T-cell (primary cell): ENCODE measurements around the gene SLC16A7. TPM values are rescaled to one million over a fixed set of nuclear protein-coding genes. Genes with fewer than 3 reads are reported as not detected.
"Not testable (repeated sequence)": the region's sequence is repeated elsewhere in the genome, so short reads cannot be mapped to it uniquely, and the experiment has no call there.

ENCODE experiments used
- ATAC-seq, 4 experiments: fragments of 200-7000 bp in 3 of 4; fragments of 150-1000 bp in 1 of 4; cut with Tn5 transposase; replicated peaks in 1 of 4; 1 replicate in 3 of 4; 2 replicates in 1 of 4; pipeline ENCODE4 v1.10.0; 2021; ENCODE audit warnings: moderate library complexity in 3 of 4, mild to moderate bottlenecking in 2 of 4, moderate number of reproducible peaks in 1 of 4
- CTCF ChIA-PET, 2 donors: fragments of 300-600 bp; sonication (Branson Sonifier 250); formaldehyde crosslinking; loops; one replicate each; lab custom pipeline; 2022; ENCODE audit warnings: antibody characterized with exemption in 2 of 2; lab: Charles Lee
- POLR2A ChIA-PET, 2 donors: fragments of 300-600 bp; sonication (Branson Sonifier 250); formaldehyde crosslinking; loops; one replicate each; lab custom pipeline; 2022; ENCODE audit warnings: antibody characterized with exemption in 2 of 2; lab: Charles Lee
- DNase-seq, 35 experiments: peaks; one replicate each; pipeline versions ENCODE4 v3.0.0 to v3.0.0-alpha.2; 2013 to 2023
- H3K27ac ChIP-seq: one replicate; pipeline ENCODE4 v1.5.1; 2013; ENCODE audit warnings: low read length
- H3K27me3 ChIP-seq, 2 experiments: replicated peaks in 1 of 2; 1 replicate in 1 of 2; 2 replicates in 1 of 2; pipeline versions ENCODE4 v1.6.1 to v1.7.0; 2013; ENCODE audit warnings: low read length in 1 of 2, mixed read lengths in 1 of 2; ENCODE audit not compliant: control insufficient read depth in 2 of 2, insufficient read depth in 2 of 2; ENCODE audit errors: extremely low read depth in 1 of 2
- H3K36me3 ChIP-seq, 2 donors: 1 replicate in 1 of 2; 2 replicates in 1 of 2; pipeline versions ENCODE4 v1.6.1 to v1.7.0; 2013; ENCODE audit warnings: low read length in 1 of 2; ENCODE audit not compliant: control insufficient read depth in 2 of 2, insufficient read depth in 1 of 2; ENCODE audit errors: extremely low read depth in 1 of 2
- H3K4me1 ChIP-seq, 2 experiments: 1 replicate in 1 of 2; 2 replicates in 1 of 2; pipeline versions ENCODE4 v1.6.1 to v1.7.0; 2013; ENCODE audit warnings: low read length in 2 of 2, mixed read lengths in 1 of 2; ENCODE audit not compliant: insufficient read depth in 2 of 2, control insufficient read depth in 1 of 2; ENCODE audit errors: extremely low read depth in 1 of 2
- H3K4me3 ChIP-seq, 2 donors: 1 replicate in 1 of 2; 2 replicates in 1 of 2; pipeline versions ENCODE4 v1.5.1 to v1.7.0; 2013; ENCODE audit warnings: mild to moderate bottlenecking in 2 of 2, low read length in 1 of 2, moderate library complexity in 1 of 2; ENCODE audit not compliant: control insufficient read depth in 1 of 2; ENCODE audit errors: extremely low read depth in 1 of 2
- H3K9me3 ChIP-seq: 2 replicates; pipeline ENCODE4 v1.7.0; 2013
- H3K27ac Mint-ChIP-seq, 2 donors: one replicate each; pipeline ENCODE4 v1.8.0; 2020 to 2021; ENCODE audit warnings: mild to moderate bottlenecking in 2 of 2, mixed read lengths in 2 of 2
- H3K27me3 Mint-ChIP-seq, 2 donors: one replicate each; pipeline ENCODE4 v1.8.0; 2021 to 2022; ENCODE audit warnings: mixed read lengths in 2 of 2
- H3K36me3 Mint-ChIP-seq: one replicate; pipeline ENCODE4 v1.8.0; 2021; ENCODE audit warnings: mixed read lengths
- H3K4me1 Mint-ChIP-seq, 3 donors: one replicate each; pipeline ENCODE4 v1.8.0; 2020 to 2022; ENCODE audit warnings: mixed read lengths in 3 of 3, mild to moderate bottlenecking in 1 of 3
- H3K4me3 Mint-ChIP-seq, 3 donors: one replicate each; pipeline ENCODE4 v1.8.0; 2020 to 2022; ENCODE audit warnings: mild to moderate bottlenecking in 3 of 3, mixed read lengths in 3 of 3, moderate library complexity in 3 of 3
- H3K9me3 Mint-ChIP-seq, 3 donors: one replicate each; pipeline ENCODE4 v1.8.0; 2020 to 2022; ENCODE audit warnings: mixed read lengths in 3 of 3
- WGBS: methylation state at CpG from one replicate; pipeline ENCODE4 v1.1.5; 2013; ENCODE audit warnings: missing lambda C conversion rate; ENCODE audit not compliant: insufficient coverage; 5-methylcytosine and 5-hydroxymethylcytosine counted together
- total RNA-seq, 35 experiments: library from RNA in 6 of 35; stranded (reverse) in 6 of 35; fragments of 120-200 nt in 1 of 35; gene quantifications; one replicate each; pipeline versions ENCODE4 v1.2.1 to v1.2.4 and lab custom pipeline; 2013 to 2026

Gene SLC16A7
- total RNA-seq, 5 donors from 2014 or later (not counting 1 experiment from before 2014, with no cell fraction given) = 43.3 to 54.6 (median 49.4) TPM

GRCh38 chr12:59736359-59736758 lies 140.5 kb downstream of the SLC16A7 start:
- Mint-ChIP-seq H3K4me3 (no peak overlapping the region), H3K27ac (peak overlapping the region in 1 of 2 donors; percentile 18), H3K36me3 (peaks cover 57% of the 10 kb centered on the region), H3K9me3 (peaks cover 0 to 5% (median 1%) of the 10 kb centered on the region in 3 donors), H3K4me1 (peaks cover 16 to 17% (median 16%) of the 10 kb centered on the region in 3 donors), H3K27me3 (no peaks in the 10 kb centered on the region)
- Histone ChIP-seq H3K9me3 (no peaks in the 10 kb centered on the region), H3K27me3 (no peaks in the 10 kb centered on the region), H3K4me3 (no peak overlapping the region), H3K4me1 (no peaks in the 10 kb centered on the region), H3K27ac (no peak overlapping the region), H3K36me3 (peaks cover 9 to 15% of the 10 kb centered on the region in 2 donors)
- ChIA-PET CTCF (no interaction called here), POLR2A (no interaction called here)
- ATAC-seq (no peak), DNase-seq (no peak)
- 78% methylated on average over 1 of the region's 1 CpG for WGBS

GRCh38 chr12:59736786-59737185 lies 141.0 kb downstream of the SLC16A7 start:
- Histone ChIP-seq H3K36me3 (peaks cover 9 to 15% of the 10 kb centered on the region in 2 donors), H3K27ac (no peak overlapping the region), H3K9me3 (no peaks in the 10 kb centered on the region), H3K27me3 (no peaks in the 10 kb centered on the region), H3K4me3 (no peak overlapping the region), H3K4me1 (no peaks in the 10 kb centered on the region)
- Mint-ChIP-seq H3K9me3 (peaks cover 0 to 5% (median 1%) of the 10 kb centered on the region in 3 donors), H3K27me3 (no peaks in the 10 kb centered on the region), H3K4me3 (no peak overlapping the region), H3K36me3 (peaks cover 57% of the 10 kb centered on the region), H3K4me1 (peaks cover 16 to 21% (median 16%) of the 10 kb centered on the region in 3 donors), H3K27ac (peak overlapping the region in 1 of 2 donors; percentile 23)
- no CpG with 5 or more reads among the region's 1 CpG for WGBS
- ChIA-PET POLR2A (no interaction called here), CTCF (no interaction called here)
- ATAC-seq (no peak), DNase-seq (no peak)

GRCh38 chr12:59737725-59738463 lies 142.1 kb downstream of the SLC16A7 start:
- Mint-ChIP-seq H3K4me1 (peaks cover 11 to 18% (median 16%) of the 10 kb centered on the region in 3 donors), H3K27ac (peak overlapping the region in 1 of 2 donors; percentile 16)

GRCh38 chr12:59742841-59743240 lies 147.0 kb downstream of the SLC16A7 start:
- ChIA-PET CTCF (no interaction called here), POLR2A (no interaction called here)
- Mint-ChIP-seq H3K9me3 (peaks cover 0 to 5% (median 5%) of the 10 kb centered on the region in 3 donors), H3K4me1 (peaks cover 0 to 6% (median 0%) of the 10 kb centered on the region in 3 donors), H3K27me3 (no peaks in the 10 kb centered on the region), H3K4me3 (no peak overlapping the region), H3K36me3 (peaks cover 68% of the 10 kb centered on the region), H3K27ac (no peak overlapping the region)
- H3K27me3 ChIP-seq = no peaks in the 10 kb centered on the region
- no peaks in the 10 kb centered on the region for H3K4me1 ChIP-seq
- no peak overlapping the region for H3K27ac ChIP-seq
- H3K4me3 ChIP-seq = no peak overlapping the region
- no CpG with 5 or more reads among the region's 1 CpG for WGBS
- DNase-seq = no peak
- H3K9me3 ChIP-seq = no peaks in the 10 kb centered on the region
- no peak for ATAC-seq
- peaks cover 0 to 2% of the 10 kb centered on the region in 2 donors for H3K36me3 ChIP-seq

More at GRCh38 chr12:59737725-59738463, 142.1 kb downstream of the SLC16A7 start:
- no CpG with 5 or more reads among the region's 3 CpGs for WGBS
- H3K4me3 Mint-ChIP-seq = no peak overlapping the region
- ChIA-PET POLR2A (no interaction called here), CTCF (no interaction called here)
- Histone ChIP-seq H3K36me3 (peaks cover 9 to 12% of the 10 kb centered on the region in 2 donors), H3K27ac (no peak overlapping the region), H3K4me3 (no peak overlapping the region), H3K9me3 (no peaks in the 10 kb centered on the region), H3K4me1 (no peaks in the 10 kb centered on the region), H3K27me3 (no peaks in the 10 kb centered on the region)
- ATAC-seq (no peak), DNase-seq (no peak)
- peaks cover 58% of the 10 kb centered on the region for H3K36me3 Mint-ChIP-seq
- H3K9me3 Mint-ChIP-seq = peaks cover 0 to 5% (median 1%) of the 10 kb centered on the region in 3 donors
- no peaks in the 10 kb centered on the region for H3K27me3 Mint-ChIP-seq

GRCh38 chr12:59744564-59744963 lies 148.7 kb downstream of the SLC16A7 start:
- ATAC-seq = no peak
- Histone ChIP-seq H3K4me3 (no peak overlapping the region), H3K9me3 (no peaks in the 10 kb centered on the region), H3K4me1 (no peaks in the 10 kb centered on the region), H3K27ac (no peak overlapping the region), H3K27me3 (no peaks in the 10 kb centered on the region), H3K36me3 (peaks cover 0 to 2% of the 10 kb centered on the region in 2 donors)
- no peaks in the 10 kb centered on the region for H3K27me3 Mint-ChIP-seq
- peaks cover 69% of the 10 kb centered on the region for H3K36me3 Mint-ChIP-seq
- no peak overlapping the region for H3K27ac Mint-ChIP-seq
- peaks cover 1 to 6% (median 3%) of the 10 kb centered on the region in 3 donors for H3K9me3 Mint-ChIP-seq
- 100% methylated on average over 1 of the region's 8 CpGs for WGBS
- no peak for DNase-seq
- POLR2A ChIA-PET = interaction anchor here in 1 of 2 donors (0.6 kb wide), 1 partner anchor 39 kb away, joined by 4 read pairs; no protein-coding TSS in a partner anchor
- CTCF ChIA-PET = no interaction called here
- no peak overlapping the region for H3K4me3 Mint-ChIP-seq
- H3K4me1 Mint-ChIP-seq = peaks cover 0 to 6% (median under 1%) of the 10 kb centered on the region in 3 donors

- Mint-ChIP-seq H3K9me3 (peaks cover 8 to 19% (median 12%) of the 10 kb centered on the region in 3 donors), H3K36me3 (peaks cover 31% of the 10 kb centered on the region)
- H3K27me3 Mint-ChIP-seq, H3K27ac Mint-ChIP-seq, DNase-seq, H3K27ac ChIP-seq, CTCF ChIA-PET, H3K9me3 ChIP-seq, H3K4me3 ChIP-seq, ATAC-seq, H3K4me3 Mint-ChIP-seq, H3K36me3 ChIP-seq, H3K27me3 ChIP-seq, H3K4me1 Mint-ChIP-seq, H3K4me1 ChIP-seq: not testable (repeated sequence)
- 91% methylated on average over 17 of the region's 19 CpGs for WGBS
- POLR2A ChIA-PET = interaction anchor here in 1 of 2 donors (0.6 kb wide), 1 partner anchor 17 kb away, joined by 3 read pairs; no protein-coding TSS in a partner anchor
Measured at GRCh38 chr12:59751091-59751490, 155.3 kb downstream of the SLC16A7 start.
